Motor neuron (in vitro differentiated cells): ENCODE data around the gene EXOG. TPM values are rescaled to one million over a fixed set of nuclear protein-coding genes. Genes with fewer than 3 reads are reported as not detected.
A peak's percentile ranks its signal among the peaks of the same experiment; 100 is the strongest.

ENCODE experiments used
- ATAC-seq, 8 experiments: fragments of 200-7000 bp; cut with Tn5 transposase; replicated peaks in 6 of 8; 2 replicates each; pipeline ENCODE4 v1.8.0; 2021; ENCODE audit warnings: mild to moderate bottlenecking in 8 of 8, moderate library complexity in 8 of 8
- H3K27ac ChIP-seq, 2 donors: fragments of 250-450 bp; sonication (Bioruptor Pico); 2 replicates each; pipeline ENCODE4 v1.9.0; 2021; ENCODE audit warnings: antibody characterized with exemption in 2 of 2, mild to moderate bottlenecking in 2 of 2, moderate library complexity in 1 of 2
- H3K4me1 ChIP-seq, 2 donors: fragments of 250-450 bp; sonication (Bioruptor Pico); replicated peaks in 1 of 2; 2 replicates each; pipeline ENCODE4 v1.6.1; 2021; ENCODE audit warnings: antibody characterized with exemption in 2 of 2, mild to moderate bottlenecking in 2 of 2, moderate library complexity in 1 of 2
- H3K4me3 ChIP-seq, 5 donors: fragments of 250-450 bp; sonication (Bioruptor Pico); 2 replicates each; pipeline ENCODE4 v1.9.0; 2021; ENCODE audit warnings: antibody characterized with exemption in 5 of 5, mild to moderate bottlenecking in 5 of 5, moderate library complexity in 4 of 5
- WGBS, 10 experiments: fragments of 450-650 bp; shearing (Covaris generic); methylation state at CpG; one replicate each; pipeline ENCODE4 v1.0.0; 2022; 5-methylcytosine and 5-hydroxymethylcytosine counted together
- in situ Hi-C, 9 experiments: fragments of 400-800 bp; cut with MboI; loops; one replicate each; pipeline ENCODE4 v1.15.0; 2021; ENCODE audit warnings: low sequenced_read_pairs in 9 of 9, low pct_unique_long_range_greater_than_20kb in 2 of 9; ENCODE audit not compliant: unreplicated experiment in 9 of 9
- total RNA-seq, 8 experiments: library from RNA; unstranded; fragments of 300-600 nt; gene quantifications; 2 replicates each; pipeline versions ENCODE4 v1.2.3 to v1.2.4, GENCODE V29; 2022

Gene EXOG
- total RNA-seq, 8 experiments from 2014 or later: 7.2 to 22.1 (median 14.7) TPM

GRCh38 chr3:38524141-38524739, 28.1 kb downstream of the EXOG start:
- no peaks in the 10 kb centered on the region for H3K4me1 ChIP-seq
- H3K27ac ChIP-seq: no peak overlapping the region
- no peak overlapping the region for H3K4me3 ChIP-seq
- in situ Hi-C loops: loop anchor here in 3 of 9 experiments (10.0 to 25.0 kb wide), 4 partner anchors 131 to 488 kb away; no protein-coding TSS in a partner anchor
- ATAC-seq: no peak
- WGBS, 10 experiments: 56 to 100% (median 94%) methylated on average over 1 to 5 of the region's 5 CpGs

GRCh38 chr3:38526792-38527191, 30.7 kb downstream of the EXOG start:
- whole genome bisulfite sequencing, 10 experiments: 92 to 100% (median 98%) methylated on average over 1 to 4 of the region's 14 CpGs; no CpG with 5 or more reads in 6 of the 10 experiments
- Histone ChIP-seq H3K27ac (no peak overlapping the region), H3K4me3 (no peak overlapping the region), H3K4me1 (no peaks in the 10 kb centered on the region)
- no peak for ATAC-seq
- in situ Hi-C loops: loop anchor here in 6 of 9 experiments (10.0 to 25.0 kb wide), 4 partner anchors 111 to 486 kb away; partner anchors contain the start of gene SCN5A (in 3 of the 6)

- in situ Hi-C loops: loop anchor here in 6 of 9 experiments (10.0 to 25.0 kb wide), 4 partner anchors 109 to 484 kb away; partner anchors contain the start of gene SCN5A (in 3 of the 6)
- WGBS, 10 experiments: no CpG with 5 or more reads among the region's 1 CpG
- ATAC-seq: peak in 3 of 8 experiments; percentile 65 to 79 (median 70)
- Histone ChIP-seq H3K27ac (no peak overlapping the region), H3K4me3 (no peak overlapping the region), H3K4me1 (no peaks in the 10 kb centered on the region)
These were observed 32.3 kb downstream of the EXOG start for GRCh38 chr3:38528457-38528856.

GRCh38 chr3:38532529-38532928, 36.4 kb downstream of the EXOG start:
- no peak overlapping the region for H3K27ac ChIP-seq
- H3K4me3 ChIP-seq: no peak overlapping the region
- in situ Hi-C loops: loop anchor here in 5 of 9 experiments (25.0 kb wide), 3 partner anchors 105 to 480 kb away; partner anchors contain the start of gene SCN5A (in 3 of the 5)
- no peak for ATAC-seq
- 69 to 100% (median 100%) methylated on average over 1 to 2 of the region's 3 CpGs; no CpG with 5 or more reads in 5 of the 10 experiments for WGBS, 10 experiments
- H3K4me1 ChIP-seq: no peaks in the 10 kb centered on the region

GRCh38 chr3:38533285-38533976, 37.3 kb downstream of the EXOG start:
- peak in 4 of 8 experiments; percentile 17 to 49 (median 22) for ATAC-seq
- in situ Hi-C loops: loop anchor here in 5 of 9 experiments (25.0 kb wide), 3 partner anchors 104 to 479 kb away; partner anchors contain the start of gene SCN5A (in 3 of the 5)
- Histone ChIP-seq H3K4me3 (no peak overlapping the region), H3K27ac (no peak overlapping the region), H3K4me1 (no peaks in the 10 kb centered on the region)
- WGBS, 10 experiments: 40 to 90% (median 74%) methylated on average over 1 to 3 of the region's 13 CpGs; no CpG with 5 or more reads in 5 of the 10 experiments

- ATAC-seq: peak in 2 of 8 experiments; percentile 29 to 37
- H3K4me3 ChIP-seq: no peak overlapping the region
- H3K27ac ChIP-seq: no peak overlapping the region
- WGBS, 10 experiments: 83 to 100% (median 100%) methylated on average over 1 to 2 of the region's 2 CpGs; no CpG with 5 or more reads in 4 of the 10 experiments
- H3K4me1 ChIP-seq: no peaks in the 10 kb centered on the region
- in situ Hi-C loops: loop anchor here in 5 of 9 experiments (25.0 kb wide), 3 partner anchors 103 to 478 kb away; partner anchors contain the start of gene SCN5A (in 3 of the 5)
These were observed 38.0 kb downstream of the EXOG start for GRCh38 chr3:38534180-38534579.

GRCh38 chr3:38534604-38535003, 38.5 kb downstream of the EXOG start:
- ATAC-seq: no peak
- Histone ChIP-seq H3K4me1 (no peaks in the 10 kb centered on the region), H3K27ac (no peak overlapping the region), H3K4me3 (no peak overlapping the region)
- in situ Hi-C loops: loop anchor here in 5 of 9 experiments (25.0 kb wide), 3 partner anchors 103 to 478 kb away; partner anchors contain the start of gene SCN5A (in 3 of the 5)
- WGBS, 10 experiments: 86 to 100% (median 98%) methylated on average over 2 to 7 of the region's 7 CpGs

GRCh38 chr3:38536671-38537070, 40.5 kb downstream of the EXOG start:
- no peak overlapping the region for H3K27ac ChIP-seq
- H3K4me1 ChIP-seq: no peaks in the 10 kb centered on the region
- no peak for ATAC-seq
- in situ Hi-C loops: loop anchor here in 5 of 9 experiments (25.0 kb wide), 3 partner anchors 101 to 476 kb away; partner anchors contain the start of gene SCN5A (in 3 of the 5)
- WGBS, 10 experiments: 0 to 100% (median 54%) methylated on average over 1 to 2 of the region's 3 CpGs; no CpG with 5 or more reads in 5 of the 10 experiments
- no peak overlapping the region for H3K4me3 ChIP-seq

- 60 to 100% (median 100%) methylated on average over 1 to 2 of the region's 8 CpGs; no CpG with 5 or more reads in 4 of the 10 experiments for WGBS, 10 experiments
- in situ Hi-C loops: loop anchor here in 5 of 9 experiments (25.0 kb wide), 3 partner anchors 98 to 473 kb away; partner anchors contain the start of gene SCN5A (in 3 of the 5)
- no peak overlapping the region for H3K27ac ChIP-seq
- no peak overlapping the region for H3K4me3 ChIP-seq
- no peak for ATAC-seq
- H3K4me1 ChIP-seq: peaks cover 0 to 3% of the 10 kb centered on the region in 2 donors
These were observed 42.7 kb downstream of the EXOG start for GRCh38 chr3:38538773-38539353.

- no peak overlapping the region for H3K4me3 ChIP-seq
- ATAC-seq: peak in 4 of 8 experiments; percentile 18 to 65 (median 34)
- no peak overlapping the region for H3K27ac ChIP-seq
- in situ Hi-C loops: loop anchor here in 5 of 9 experiments (25.0 kb wide), 3 partner anchors 95 to 470 kb away; partner anchors contain the start of gene SCN5A (in 3 of the 5)
- peaks cover 0 to 3% of the 10 kb centered on the region in 2 donors for H3K4me1 ChIP-seq
- 13 to 92% (median 89%) methylated on average over 2 to 7 of the region's 9 CpGs; no CpG with 5 or more reads in 2 of the 10 experiments for WGBS, 10 experiments
These were observed 45.7 kb downstream of the EXOG start for GRCh38 chr3:38541806-38542205.

GRCh38 chr3:38542401-38543298, 46.5 kb downstream of the EXOG start:
- peak in 2 of 8 experiments; percentile 11 to 16 for ATAC-seq
- in situ Hi-C loops: loop anchor here in 5 of 9 experiments (25.0 kb wide), 3 partner anchors 95 to 470 kb away; partner anchors contain the start of gene SCN5A (in 3 of the 5)
- H3K4me1 ChIP-seq: peaks cover 0 to 3% of the 10 kb centered on the region in 2 donors
- WGBS, 10 experiments: 10 to 94% (median 66%) methylated on average over 1 to 7 of the region's 16 CpGs; no CpG with 5 or more reads in 2 of the 10 experiments
- no peak overlapping the region for H3K27ac ChIP-seq
- no peak overlapping the region for H3K4me3 ChIP-seq
